ENCODE measurements around the gene ZNF423.

DNA sequence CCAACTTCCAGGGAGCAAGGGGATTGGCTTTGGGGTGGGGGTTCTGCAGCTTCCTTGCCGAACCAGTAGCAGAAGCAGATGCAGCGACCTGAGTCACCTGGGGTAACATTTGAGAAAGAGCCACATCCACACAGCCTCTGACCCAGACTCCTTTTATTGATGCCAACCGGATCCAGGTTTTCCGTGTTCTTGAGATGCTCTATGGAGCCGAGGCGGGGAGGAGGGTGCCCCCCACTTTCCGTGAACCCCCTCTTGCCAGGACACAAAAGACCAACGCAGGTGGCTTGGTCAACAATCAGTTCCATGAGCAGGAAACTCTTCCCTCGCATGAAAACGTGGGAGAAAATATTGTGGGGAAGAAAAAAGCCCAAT is 356.5 kb downstream of the ZNF423 start:
- no peak for TF ChIP-seq POLR2AphosphoS5 (IDR thresholded peaks at IDR 0.05; ENCODE audit: low read depth, low read length)
- TF ChIP-seq, protein P1, sequence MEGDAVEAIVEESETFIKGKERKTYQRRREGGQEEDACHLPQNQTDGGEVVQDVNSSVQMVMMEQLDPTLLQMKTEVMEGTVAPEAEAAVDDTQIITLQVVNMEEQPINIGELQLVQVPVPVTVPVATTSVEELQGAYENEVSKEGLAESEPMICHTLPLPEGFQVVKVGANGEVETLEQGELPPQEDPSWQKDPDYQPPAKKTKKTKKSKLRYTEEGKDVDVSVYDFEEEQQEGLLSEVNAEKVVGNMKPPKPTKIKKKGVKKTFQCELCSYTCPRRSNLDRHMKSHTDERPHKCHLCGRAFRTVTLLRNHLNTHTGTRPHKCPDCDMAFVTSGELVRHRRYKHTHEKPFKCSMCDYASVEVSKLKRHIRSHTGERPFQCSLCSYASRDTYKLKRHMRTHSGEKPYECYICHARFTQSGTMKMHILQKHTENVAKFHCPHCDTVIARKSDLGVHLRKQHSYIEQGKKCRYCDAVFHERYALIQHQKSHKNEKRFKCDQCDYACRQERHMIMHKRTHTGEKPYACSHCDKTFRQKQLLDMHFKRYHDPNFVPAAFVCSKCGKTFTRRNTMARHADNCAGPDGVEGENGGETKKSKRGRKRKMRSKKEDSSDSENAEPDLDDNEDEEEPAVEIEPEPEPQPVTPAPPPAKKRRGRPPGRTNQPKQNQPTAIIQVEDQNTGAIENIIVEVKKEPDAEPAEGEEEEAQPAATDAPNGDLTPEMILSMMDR (IDR thresholded peaks at IDR 0.05) = no peak
